Neural progenitor cell (in vitro differentiated cells): ENCODE measurements around the gene KDM3B. TPM values are rescaled to one million over a fixed set of nuclear protein-coding genes. Genes with fewer than 3 reads are reported as not detected.

Experiments used
- DNase-seq: peaks from one replicate; pipeline ENCODE4 v3.0.0-alpha.2; 2016; ENCODE audit warnings: low spot score
- H2AFZ ChIP-seq: fragments of 200-600 bp; sonication (generic); replicated peaks from 2 replicates; pipeline ENCODE4 v1.6.1; 2016; ENCODE audit warnings: antibody characterized with exemption
- H3F3A ChIP-seq: fragments of 200-600 bp; sonication (generic); 2 replicates; pipeline ENCODE4 v1.6.1; 2016; ENCODE audit warnings: antibody characterized with exemption, low read depth
- H3K27ac ChIP-seq: fragments of 200-600 bp; sonication (generic); 2 replicates; pipeline ENCODE4 v1.5.1; 2016; ENCODE audit warnings: mild to moderate bottlenecking
- H3K27me3 ChIP-seq: fragments of 200-600 bp; sonication (generic); 2 replicates; pipeline ENCODE4 v1.6.1; 2016; ENCODE audit warnings: mild to moderate bottlenecking, moderate library complexity
- H3K36me3 ChIP-seq: fragments of 200-600 bp; sonication (generic); 2 replicates; pipeline ENCODE4 v1.5.1; 2016
- H3K4me1 ChIP-seq: fragments of 200-600 bp; sonication (generic); 2 replicates; pipeline ENCODE4 v1.6.1; 2016; ENCODE audit warnings: mixed run types
- H3K4me2 ChIP-seq: fragments of 200-600 bp; sonication (generic); 2 replicates; pipeline ENCODE4 v1.6.1; 2016
- H3K4me3 ChIP-seq: fragments of 200-600 bp; sonication (generic); 2 replicates; pipeline ENCODE4 v1.5.1; 2016
- H3K79me2 ChIP-seq: fragments of 200-600 bp; sonication (generic); 2 replicates; pipeline ENCODE4 v1.6.1; 2016; ENCODE audit warnings: low read depth
- H3K9ac ChIP-seq: fragments of 200-600 bp; sonication (generic); 2 replicates; pipeline ENCODE4 v1.6.1; 2016
- H3K9me3 ChIP-seq: fragments of 200-600 bp; sonication (generic); 2 replicates; pipeline ENCODE4 v1.5.1; 2016; ENCODE audit warnings: low read depth
- H4K20me1 ChIP-seq: fragments of 200-600 bp; sonication (generic); 2 replicates; pipeline ENCODE4 v1.6.1; 2016; ENCODE audit warnings: low read depth
- H3K27ac Mint-ChIP-seq: 3 replicates; pipeline ENCODE4 v1.8.0; 2021; ENCODE audit warnings: mixed read lengths
- H3K27me3 Mint-ChIP-seq: 2 replicates; pipeline ENCODE4 v1.8.0; 2022; ENCODE audit warnings: low read depth, mild to moderate bottlenecking, inconsistent platforms, moderate library complexity, mixed read lengths; ENCODE audit not compliant: insufficient read depth
- H3K36me3 Mint-ChIP-seq: 3 replicates; pipeline ENCODE4 v1.8.0; 2021; ENCODE audit warnings: mixed read lengths
- H3K4me1 Mint-ChIP-seq: 3 replicates; pipeline ENCODE4 v1.8.0; 2021; ENCODE audit warnings: mixed read lengths
- H3K4me3 Mint-ChIP-seq: 3 replicates; pipeline ENCODE4 v1.8.0; 2021; ENCODE audit warnings: mild to moderate bottlenecking, moderate library complexity, mixed read lengths
- H3K9me3 Mint-ChIP-seq: 3 replicates; pipeline ENCODE4 v1.8.0; 2020; ENCODE audit warnings: mixed read lengths
- CTCF ChIP-seq: fragments of 200-600 bp; sonication (generic); IDR thresholded peaks from 2 replicates; pipeline ENCODE4 v1.5.1; 2017; ENCODE audit warnings: antibody characterized with exemption, mild to moderate bottlenecking
- EZH2 ChIP-seq: fragments of 200-600 bp; sonication (generic); IDR thresholded peaks from 2 replicates; pipeline ENCODE4 v1.6.1; 2017; ENCODE audit warnings: antibody characterized with exemption, mild to moderate bottlenecking, moderate library complexity
- EZH2phosphoT487 ChIP-seq: fragments of 200-600 bp; sonication (generic); IDR thresholded peaks from 2 replicates; pipeline ENCODE4 v1.6.1; 2017; ENCODE audit warnings: antibody characterized with exemption
- total RNA-seq: library from RNA; depleted of rRNA; stranded (reverse); fragments of >200 nt; gene quantifications from 2 replicates; pipeline ENCODE4 v1.2.3, GENCODE V29; 2015; ENCODE audit warnings: low replicate concordance

Gene KDM3B
- total RNA-seq, 1 donor from 2014 or later: 136 TPM

- peaks cover 14% of the 10 kb centered on the region for H3K36me3 Mint-ChIP-seq
- H3K9ac ChIP-seq: peak overlapping the region; percentile 74
- no peak for DNase-seq
Measured at GRCh38 chr5:138440159-138441073, 87.9 kb downstream of the KDM3B start.

DNA sequence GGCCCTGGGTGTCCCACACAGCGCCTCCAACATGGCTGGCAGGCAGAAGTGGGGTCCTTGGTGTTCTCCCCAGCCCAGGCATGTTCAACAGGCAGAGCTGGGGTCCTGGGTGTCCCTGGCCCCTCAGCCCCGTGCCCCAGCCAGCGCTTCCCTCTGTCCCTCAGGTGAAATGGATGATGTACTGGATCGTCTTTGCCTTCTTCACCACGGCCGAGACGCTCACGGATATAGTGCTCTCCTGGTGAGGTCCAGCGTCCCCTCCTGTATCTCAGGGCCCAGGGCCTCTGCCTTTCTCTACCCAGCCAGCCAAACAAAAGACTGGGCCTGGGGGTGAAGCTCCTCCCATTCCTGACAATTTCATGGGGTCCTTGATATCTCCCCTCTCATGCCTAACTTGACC is 88.7 kb downstream of the KDM3B start:
- Mint-ChIP-seq H3K4me3 (no peak overlapping the region), H3K9me3 (no peaks in the 10 kb centered on the region), H3K36me3 (peaks cover 10% of the 10 kb centered on the region), H3K27ac (no peak overlapping the region), H3K27me3 (peaks cover 11% of the 10 kb centered on the region), H3K4me1 (peaks cover 36% of the 10 kb centered on the region)
- DNase-seq: no peak
- TF ChIP-seq CTCF (no peak), EZH2 (no peak), EZH2phosphoT487 (no peak)
- H2AFZ ChIP-seq: no peak overlapping the region
- peaks cover 27% of the 10 kb centered on the region for H3K4me1 ChIP-seq
- peaks cover 22% of the 10 kb centered on the region for H4K20me1 ChIP-seq
- H3K9ac ChIP-seq: no peak overlapping the region
- H3F3A ChIP-seq: peaks cover 32% of the 10 kb centered on the region
- H3K4me2 ChIP-seq: no peak overlapping the region
- H3K79me2 ChIP-seq: peaks cover 16% of the 10 kb centered on the region
- no peaks in the 10 kb centered on the region for H3K27me3 ChIP-seq
- peaks cover 6% of the 10 kb centered on the region for H3K36me3 ChIP-seq
- H3K27ac ChIP-seq: no peak overlapping the region
- H3K4me3 ChIP-seq: no peak overlapping the region
- H3K9me3 ChIP-seq: no peaks in the 10 kb centered on the region

More at GRCh38 chr5:138440159-138441073, 87.9 kb downstream of the KDM3B start:
- Histone ChIP-seq H3K4me3 (peak overlapping the region; percentile 76), H3F3A (peaks cover 38% of the 10 kb centered on the region), H3K79me2 (peaks cover 16% of the 10 kb centered on the region), H2AFZ (no peak overlapping the region), H3K36me3 (peaks cover 8% of the 10 kb centered on the region), H3K4me2 (peak overlapping the region; percentile 93), H3K27ac (no peak overlapping the region), H3K4me1 (peaks cover 27% of the 10 kb centered on the region), H3K27me3 (no peaks in the 10 kb centered on the region), H3K9me3 (no peaks in the 10 kb centered on the region), H4K20me1 (peaks cover 22% of the 10 kb centered on the region)
- no peaks in the 10 kb centered on the region for H3K9me3 Mint-ChIP-seq
- H3K4me1 Mint-ChIP-seq: peaks cover 36% of the 10 kb centered on the region
- H3K27me3 Mint-ChIP-seq: peaks cover 11% of the 10 kb centered on the region
- H3K4me3 Mint-ChIP-seq: peak overlapping the region; percentile 92
- peak overlapping the region; percentile 14 for H3K27ac Mint-ChIP-seq
- TF ChIP-seq EZH2phosphoT487 (no peak), EZH2 (no peak), CTCF (no peak)

DNA sequence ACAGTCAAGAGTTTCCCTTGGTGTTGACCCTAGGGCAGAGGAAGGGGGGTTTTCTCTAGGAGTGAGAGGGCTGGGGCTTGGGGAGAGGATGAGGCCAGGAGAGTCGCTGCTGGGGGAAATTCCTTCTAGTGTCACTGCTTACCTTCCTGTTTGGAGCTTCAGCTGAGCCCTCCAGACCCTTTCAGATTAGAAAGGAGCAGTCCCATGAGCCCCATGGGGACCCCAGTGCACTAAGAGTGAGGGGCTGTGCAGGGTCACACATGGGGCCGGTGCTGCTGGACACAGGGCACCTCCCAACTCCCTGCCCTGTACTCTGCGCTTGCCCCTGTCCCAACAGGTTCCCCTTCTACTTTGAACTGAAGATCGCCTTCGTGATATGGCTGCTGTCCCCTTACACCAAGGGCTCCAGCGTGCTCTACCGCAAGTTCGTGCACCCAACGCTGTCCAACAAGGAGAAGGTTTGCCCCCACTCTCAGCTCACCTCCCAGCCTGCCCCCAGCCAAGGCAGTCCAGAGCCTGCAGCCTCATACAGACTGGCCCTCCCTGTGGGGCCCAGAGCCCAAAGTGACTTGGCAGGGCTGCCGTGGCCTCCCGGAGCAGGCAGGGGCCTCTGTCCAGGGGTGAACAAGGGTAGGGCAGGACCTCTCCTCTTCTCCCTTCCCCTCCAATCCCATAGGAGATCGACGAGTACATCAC is 91.7 kb downstream of the KDM3B start:
- Mint-ChIP-seq H3K4me3 (no peak overlapping the region), H3K9me3 (no peaks in the 10 kb centered on the region)
- no peaks in the 10 kb centered on the region for H3K27me3 ChIP-seq

More for the DNA sequence above, 91.7 kb downstream of the KDM3B start:
- Histone ChIP-seq H3K9me3 (no peaks in the 10 kb centered on the region), H3K4me3 (no peak overlapping the region), H3K4me1 (peaks cover 24% of the 10 kb centered on the region), H3K36me3 (no peaks in the 10 kb centered on the region), H3K4me2 (no peak overlapping the region), H2AFZ (no peak overlapping the region), H3K27ac (no peak overlapping the region), H3K9ac (no peak overlapping the region), H3K79me2 (peaks cover 16% of the 10 kb centered on the region), H3F3A (peaks cover 7% of the 10 kb centered on the region), H4K20me1 (peaks cover 7% of the 10 kb centered on the region)
- TF ChIP-seq CTCF (no peak), EZH2phosphoT487 (no peak), EZH2 (no peak)
- Mint-ChIP-seq H3K36me3 (peaks cover 10% of the 10 kb centered on the region), H3K4me1 (peaks cover 31% of the 10 kb centered on the region), H3K27ac (peak overlapping the region; percentile 70), H3K27me3 (peaks cover 9% of the 10 kb centered on the region)
- no peak for DNase-seq
